HG02678 (cell line): Measurements from ENCODE around the gene LHX4.

Experiments
- ATAC-seq: cut with Tn5 transposase; IDR thresholded peaks from one replicate; pipeline ENCODE4 v1.9.1; 2021; ENCODE audit warnings: mild to moderate bottlenecking, moderate library complexity; ENCODE audit not compliant: unreplicated experiment

The LHX4 gene

GRCh38 chr1:180270530-180271271 lies 40.6 kb downstream of the LHX4 start:
- no peak for ATAC-seq

DNA sequence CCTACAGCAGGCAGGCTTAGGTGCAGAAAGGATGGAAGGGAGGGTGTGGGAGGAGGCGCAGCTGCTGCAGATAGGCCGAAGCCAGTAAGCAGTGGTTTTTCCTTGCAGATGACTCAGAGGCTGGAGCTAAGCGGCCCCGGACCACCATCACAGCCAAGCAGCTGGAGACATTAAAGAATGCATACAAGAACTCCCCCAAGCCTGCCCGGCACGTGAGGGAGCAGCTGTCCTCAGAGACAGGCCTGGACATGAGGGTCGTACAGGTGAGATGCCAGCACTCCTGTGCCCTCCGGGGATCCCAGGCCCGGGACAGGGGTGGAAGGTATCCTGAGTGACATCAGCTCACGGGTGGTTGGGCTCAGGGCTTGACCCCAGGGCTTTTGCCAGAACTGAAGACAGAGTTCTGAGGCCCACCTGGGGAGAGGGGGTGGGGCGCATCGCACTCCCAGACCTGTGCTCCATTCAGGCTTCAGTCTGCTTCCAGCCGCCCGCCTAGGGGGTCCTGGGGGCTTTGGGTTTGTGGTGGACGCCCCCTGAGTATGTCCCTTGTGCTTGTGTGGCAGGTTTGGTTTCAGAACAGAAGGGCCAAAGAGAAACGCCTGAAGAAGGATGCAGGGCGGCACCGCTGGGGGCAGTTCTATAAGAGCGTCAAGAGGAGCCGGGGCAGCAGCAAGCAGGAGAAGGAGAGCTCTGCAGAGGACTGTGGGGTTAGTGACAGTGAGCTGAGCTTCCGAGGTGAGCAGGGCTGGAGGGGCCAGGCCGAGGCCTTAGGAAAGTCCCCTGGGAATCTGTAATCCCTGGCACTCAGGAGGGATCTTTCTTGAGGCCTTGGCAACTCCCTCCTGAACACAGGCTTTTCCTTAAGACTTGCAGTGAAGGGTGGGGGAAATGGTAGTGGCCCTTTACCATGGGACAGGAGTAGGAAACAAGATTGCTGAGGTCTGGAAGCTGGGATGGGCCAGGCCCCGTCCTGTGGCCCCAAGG lies 41.5 kb downstream of the LHX4 start:
- ATAC-seq: no peak

- no peak for ATAC-seq
Observed at GRCh38 chr1:180272395-180272794, 42.3 kb downstream of the LHX4 start.

- no peak for ATAC-seq
Observed at GRCh38 chr1:180273066-180273465, 43.0 kb downstream of the LHX4 start.

DNA sequence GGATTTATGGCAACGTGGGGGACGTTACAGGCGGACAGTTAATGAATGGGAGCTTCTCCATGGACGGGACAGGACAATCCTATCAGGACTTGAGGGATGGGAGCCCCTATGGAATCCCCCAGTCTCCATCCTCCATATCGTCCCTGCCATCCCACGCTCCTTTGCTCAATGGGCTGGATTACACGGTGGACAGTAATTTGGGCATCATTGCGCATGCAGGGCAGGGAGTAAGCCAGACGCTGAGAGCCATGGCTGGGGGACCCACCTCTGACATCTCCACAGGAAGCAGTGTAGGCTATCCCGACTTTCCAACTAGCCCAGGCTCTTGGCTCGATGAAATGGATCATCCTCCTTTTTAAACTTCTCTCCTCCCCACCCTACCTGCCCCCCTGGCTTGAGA lies 44.2 kb downstream of the LHX4 start:
- ATAC-seq: no peak

GRCh38 chr1:180275726-180276125 lies 45.7 kb downstream of the LHX4 start:
- ATAC-seq: no peak

DNA sequence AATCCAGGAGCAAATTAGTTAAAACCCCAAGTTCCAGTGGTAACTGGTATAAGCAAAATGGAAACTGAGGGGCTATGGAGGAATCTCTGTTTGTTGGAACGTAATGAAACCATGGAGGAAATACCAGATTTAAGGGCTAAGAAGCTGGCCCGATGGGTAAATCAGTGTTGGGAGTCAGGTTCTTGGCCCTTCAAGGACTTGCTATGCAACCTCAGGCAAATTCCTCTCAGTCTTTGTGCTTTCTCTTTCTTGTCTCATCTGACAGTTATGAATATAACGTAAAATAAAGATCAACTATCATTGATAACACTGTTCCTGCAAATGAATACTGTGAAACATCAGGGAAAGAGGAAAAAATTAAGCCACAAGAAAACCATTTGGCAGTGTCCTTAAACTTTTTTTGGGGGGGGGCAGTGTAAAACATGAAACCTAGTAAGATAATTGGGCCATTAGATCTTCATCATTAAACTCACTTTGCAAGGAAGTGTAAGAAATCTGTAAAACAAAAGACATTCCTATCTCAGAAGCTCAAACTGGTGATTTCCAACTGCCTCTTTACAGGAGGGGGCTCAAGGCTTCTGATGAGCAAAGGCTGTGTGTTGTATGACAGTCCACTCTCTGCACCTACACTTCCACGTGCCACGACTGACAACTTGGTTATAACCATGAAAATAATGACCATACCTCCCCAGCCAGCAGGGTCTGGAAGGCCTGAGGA lies 47.6 kb downstream of the LHX4 start:
- no peak for ATAC-seq

- no peak for ATAC-seq
Observed at GRCh38 chr1:180278194-180278515, 48.1 kb downstream of the LHX4 start.

- no peak for ATAC-seq
Observed at GRCh38 chr1:180278596-180279395, 48.7 kb downstream of the LHX4 start.

DNA sequence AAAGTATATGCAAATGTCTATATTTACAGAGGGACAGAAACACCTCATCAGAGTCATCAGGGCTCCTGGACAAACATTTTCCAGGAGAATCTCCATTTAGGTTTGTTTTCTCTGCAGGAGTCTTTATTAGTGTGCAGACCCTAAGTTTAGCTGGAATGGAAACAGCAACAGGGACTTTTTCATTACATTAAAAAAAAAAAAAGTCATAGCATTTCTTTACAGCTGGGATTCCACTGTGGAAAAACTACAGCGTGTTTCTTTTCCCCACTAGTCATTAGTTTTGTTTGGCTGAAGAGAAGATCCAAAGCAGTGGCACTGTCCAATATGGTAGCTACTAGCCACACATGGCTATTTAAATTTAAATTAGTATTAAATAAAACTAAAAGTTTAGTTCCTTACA lies 49.6 kb downstream of the LHX4 start:
- ATAC-seq: no peak

DNA sequence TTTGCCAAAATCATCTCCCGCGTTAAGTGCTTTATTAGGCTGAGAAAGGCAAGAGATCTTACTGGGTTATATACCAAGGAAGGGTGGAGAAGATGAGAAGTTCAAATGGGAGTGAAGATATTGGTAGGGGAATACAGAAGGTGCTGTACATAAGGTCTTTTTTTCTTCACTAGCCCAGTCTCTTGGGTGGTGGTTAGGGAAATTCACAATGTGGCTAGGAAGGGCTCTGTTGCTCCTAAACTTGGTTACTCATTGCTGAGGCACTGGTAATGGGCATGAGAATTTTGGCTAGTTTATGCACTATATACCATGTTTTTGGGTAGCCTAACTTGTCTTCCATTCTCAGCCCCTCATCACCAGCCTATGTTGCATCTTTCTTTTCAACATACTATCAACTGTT lies 50.6 kb downstream of the LHX4 start:
- ATAC-seq: peak; percentile 63

GRCh38 chr1:180281490-180281889 lies 51.4 kb downstream of the LHX4 start:
- ATAC-seq: no peak

GRCh38 chr1:180282401-180283044 lies 52.5 kb downstream of the LHX4 start:
- ATAC-seq: no peak

DNA sequence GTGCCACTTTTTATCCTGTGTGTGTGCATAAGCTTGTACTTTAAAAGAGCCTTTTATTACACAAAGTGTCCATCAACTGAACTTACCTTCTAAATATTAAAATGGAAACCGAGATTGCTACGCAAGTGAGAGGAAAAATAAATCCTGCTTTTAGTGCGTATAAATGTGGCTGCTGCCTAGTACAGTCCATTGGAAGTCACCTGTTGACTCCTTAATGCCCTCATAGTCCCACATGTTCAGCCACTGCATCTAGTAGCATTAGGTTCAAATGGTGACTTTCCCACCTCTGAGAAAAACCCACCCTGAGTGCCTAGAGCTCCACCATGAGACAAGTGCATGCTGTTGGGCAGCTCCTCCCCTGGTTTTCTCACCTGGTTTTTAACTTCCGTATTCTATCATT lies 53.0 kb downstream of the LHX4 start:
- ATAC-seq: no peak

DNA sequence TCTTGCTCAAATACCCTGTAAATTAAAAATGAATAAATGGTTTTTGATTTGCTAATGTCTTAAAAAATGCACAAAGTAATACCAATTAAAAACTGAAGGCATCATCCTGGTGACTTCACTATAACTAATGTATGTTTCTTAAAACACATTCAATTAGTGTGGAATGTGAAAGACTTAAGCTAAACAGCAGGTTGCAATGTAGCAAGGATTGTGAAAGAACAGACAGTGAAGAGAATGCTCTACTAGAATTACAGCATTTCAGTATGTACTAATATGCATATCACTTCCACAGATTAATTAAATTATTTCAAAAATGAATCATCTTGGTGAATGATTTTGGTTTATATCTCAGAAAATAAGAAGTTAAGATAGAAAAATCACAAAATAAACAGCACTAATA lies 56.4 kb downstream of the LHX4 start:
- ATAC-seq: no peak

GRCh38 chr1:180287988-180288705 lies 58.1 kb downstream of the LHX4 start:
- ATAC-seq: no peak

DNA sequence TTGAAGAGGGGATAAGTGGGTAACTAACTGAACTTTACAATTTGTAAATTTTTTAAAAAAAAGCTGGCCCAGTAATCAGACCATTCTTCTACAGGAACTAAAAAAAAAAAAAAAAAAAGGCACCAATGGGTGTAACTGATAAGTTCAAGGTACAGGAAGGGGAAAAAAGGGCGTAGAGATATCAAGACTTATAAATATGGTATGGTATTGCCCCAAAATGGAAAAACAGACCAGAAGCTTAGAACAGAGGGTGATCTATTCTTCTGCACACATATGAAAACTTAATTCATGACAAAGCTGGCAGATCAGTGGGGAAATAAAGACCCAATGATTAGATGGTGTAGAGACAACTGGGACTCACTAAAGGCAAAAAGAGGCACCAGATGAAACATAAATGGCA lies 58.9 kb downstream of the LHX4 start:
- ATAC-seq: no peak

DNA sequence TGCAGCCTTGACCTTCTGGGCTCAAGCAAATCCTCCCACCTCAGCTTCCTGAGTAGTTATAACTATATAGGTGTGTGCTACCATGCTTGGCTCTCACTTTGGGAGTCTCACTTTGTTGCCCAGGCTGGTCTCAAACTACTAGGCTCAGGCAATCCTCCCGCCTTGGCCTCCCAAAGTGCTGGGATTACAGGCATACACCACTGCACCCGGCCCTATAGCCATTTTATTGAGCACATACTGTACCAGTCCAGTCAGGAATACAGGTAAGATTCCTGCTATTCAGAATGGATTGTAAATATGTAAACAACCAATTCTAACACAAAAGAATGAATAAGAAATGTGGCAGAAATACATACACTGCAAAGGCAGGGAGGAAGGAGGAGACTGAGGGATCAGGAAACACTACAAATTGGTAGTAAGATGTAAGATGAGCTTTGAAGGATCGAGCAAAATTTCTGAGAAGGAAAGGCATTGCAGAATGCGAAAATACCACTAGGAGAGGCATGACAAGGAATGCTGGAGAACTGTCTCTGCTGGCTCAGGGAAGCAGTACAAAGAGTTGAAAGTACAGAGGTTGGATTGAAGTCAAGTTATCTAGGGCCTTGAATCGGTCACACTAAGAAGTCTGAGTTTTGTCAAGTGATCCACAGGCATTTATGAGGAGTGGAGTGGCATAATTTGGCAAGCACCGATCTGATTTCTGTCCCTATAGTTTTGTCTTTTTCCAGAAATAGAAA lies 60.4 kb downstream of the LHX4 start:
- no peak for ATAC-seq

DNA sequence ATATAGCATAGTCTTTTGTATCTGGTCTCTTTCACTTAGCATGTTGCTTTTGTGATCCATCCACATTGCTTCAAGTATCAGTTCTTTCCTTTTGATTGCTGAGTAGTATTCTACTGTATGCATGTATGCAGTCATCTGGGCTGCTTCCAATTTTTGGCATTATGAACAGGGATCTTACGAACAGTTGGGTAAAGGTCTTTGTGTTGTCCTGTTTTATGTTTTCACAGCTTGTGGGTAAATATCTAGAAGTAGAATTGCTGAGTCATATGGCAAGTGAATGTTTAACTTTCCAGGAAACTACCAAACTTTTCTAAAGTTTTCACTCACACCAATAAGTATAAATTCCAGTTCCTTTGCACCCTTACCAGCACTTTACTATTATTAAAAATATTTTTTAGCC lies 60.9 kb downstream of the LHX4 start:
- no peak for ATAC-seq
